Retinal pigment epithelial cell (primary cell): Measurements from ENCODE around the gene THRB.

Source experiments
- DNase-seq: peaks from one replicate; pipeline ENCODE4 v3.0.0-alpha.2; 2010; ENCODE audit warnings: low read depth
- H3K4me3 ChIP-seq: 2 replicates; pipeline ENCODE4 v1.5.1; 2011; ENCODE audit warnings: mild to moderate bottlenecking, low read length, control low read depth, moderate library complexity
- TF ChIP-seq, protein P1 (sequence below): conservative IDR thresholded peaks from 2 replicates; pipeline ENCODE4 v1.5.1; 2011; ENCODE audit warnings: low read depth, low read length, control low read depth, inconsistent platforms

THRB gene

DNA sequence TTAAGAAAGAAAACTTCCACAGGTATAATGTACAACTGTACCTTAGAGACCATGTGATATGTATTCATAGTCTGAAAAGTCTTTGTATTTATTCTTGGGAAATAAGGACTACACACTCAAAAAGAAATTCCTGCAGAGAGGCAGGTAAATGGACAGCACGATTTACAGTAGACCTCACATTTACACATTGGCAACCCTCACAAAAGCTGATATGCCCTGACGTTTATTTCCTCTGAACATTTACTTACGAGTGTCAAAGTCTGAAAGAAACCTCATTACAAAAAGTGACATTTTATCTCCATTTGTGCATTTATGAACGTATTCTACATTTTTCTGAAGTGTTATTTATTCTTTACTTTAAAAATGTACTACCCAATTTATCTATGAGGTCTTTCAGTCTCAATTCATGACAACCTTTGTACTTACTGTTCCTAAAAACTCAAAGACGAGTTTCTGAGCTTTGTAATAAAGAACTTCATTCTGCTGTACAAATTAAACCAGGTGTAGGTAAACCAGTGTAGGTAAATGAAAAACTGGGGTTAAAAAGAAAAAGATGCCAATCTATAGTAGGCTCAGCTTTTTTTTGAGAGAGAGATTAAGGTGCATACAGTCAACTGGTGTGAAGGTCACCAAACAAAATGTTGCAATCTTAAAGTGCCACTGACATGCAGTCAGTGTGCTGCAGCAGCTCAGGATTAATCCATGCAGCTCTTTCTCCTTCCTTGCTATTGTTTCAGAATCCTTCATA, 44.3 kb downstream of the THRB start:
- TF ChIP-seq, protein P1, sequence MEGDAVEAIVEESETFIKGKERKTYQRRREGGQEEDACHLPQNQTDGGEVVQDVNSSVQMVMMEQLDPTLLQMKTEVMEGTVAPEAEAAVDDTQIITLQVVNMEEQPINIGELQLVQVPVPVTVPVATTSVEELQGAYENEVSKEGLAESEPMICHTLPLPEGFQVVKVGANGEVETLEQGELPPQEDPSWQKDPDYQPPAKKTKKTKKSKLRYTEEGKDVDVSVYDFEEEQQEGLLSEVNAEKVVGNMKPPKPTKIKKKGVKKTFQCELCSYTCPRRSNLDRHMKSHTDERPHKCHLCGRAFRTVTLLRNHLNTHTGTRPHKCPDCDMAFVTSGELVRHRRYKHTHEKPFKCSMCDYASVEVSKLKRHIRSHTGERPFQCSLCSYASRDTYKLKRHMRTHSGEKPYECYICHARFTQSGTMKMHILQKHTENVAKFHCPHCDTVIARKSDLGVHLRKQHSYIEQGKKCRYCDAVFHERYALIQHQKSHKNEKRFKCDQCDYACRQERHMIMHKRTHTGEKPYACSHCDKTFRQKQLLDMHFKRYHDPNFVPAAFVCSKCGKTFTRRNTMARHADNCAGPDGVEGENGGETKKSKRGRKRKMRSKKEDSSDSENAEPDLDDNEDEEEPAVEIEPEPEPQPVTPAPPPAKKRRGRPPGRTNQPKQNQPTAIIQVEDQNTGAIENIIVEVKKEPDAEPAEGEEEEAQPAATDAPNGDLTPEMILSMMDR: no peak
- H3K4me3 ChIP-seq: no peak overlapping the region
- no peak for DNase-seq

DNA sequence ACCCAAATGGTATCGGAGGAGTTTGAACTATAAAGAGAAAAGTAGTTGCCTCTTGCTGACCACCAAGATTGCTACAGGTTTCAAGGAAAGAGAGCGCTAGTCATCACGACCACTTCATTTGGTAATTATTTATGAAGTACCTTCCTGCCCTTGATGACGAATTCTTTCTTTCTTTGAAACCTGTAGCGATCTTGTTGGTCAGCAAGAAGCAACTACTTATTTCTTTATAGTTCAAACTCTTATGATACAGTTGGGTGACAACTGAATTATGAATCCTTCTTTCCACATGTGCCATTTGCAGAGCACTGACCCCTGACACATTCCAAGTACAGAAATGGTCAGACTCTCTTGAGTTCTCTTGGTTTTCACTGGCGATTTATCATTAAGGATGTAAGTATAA, 46.8 kb downstream of the THRB start:
- TF ChIP-seq, protein P1: no peak
- DNase-seq: no peak
- H3K4me3 ChIP-seq: no peak overlapping the region

DNA sequence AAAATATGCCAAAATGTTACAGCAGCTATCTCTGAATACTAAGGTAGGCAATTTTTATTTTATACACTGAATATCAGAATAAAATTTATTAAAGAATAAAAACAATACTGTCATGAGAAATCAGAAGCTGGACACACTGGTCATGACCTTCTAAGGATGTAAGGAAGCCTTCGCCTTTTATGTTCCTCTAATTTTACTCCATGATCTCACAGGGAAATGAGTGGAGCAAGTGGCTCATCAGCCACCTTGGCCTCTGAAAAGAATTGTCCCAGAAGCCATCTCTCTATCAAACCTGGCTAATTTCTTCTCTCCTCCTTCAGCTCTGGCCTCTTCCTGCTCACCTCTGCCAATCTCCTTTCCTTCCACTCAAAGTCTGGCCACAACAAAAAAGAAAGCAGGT, 48.6 kb downstream of the THRB start:
- DNase-seq: no peak
- TF ChIP-seq, protein P1: no peak
- no peak overlapping the region for H3K4me3 ChIP-seq

DNA sequence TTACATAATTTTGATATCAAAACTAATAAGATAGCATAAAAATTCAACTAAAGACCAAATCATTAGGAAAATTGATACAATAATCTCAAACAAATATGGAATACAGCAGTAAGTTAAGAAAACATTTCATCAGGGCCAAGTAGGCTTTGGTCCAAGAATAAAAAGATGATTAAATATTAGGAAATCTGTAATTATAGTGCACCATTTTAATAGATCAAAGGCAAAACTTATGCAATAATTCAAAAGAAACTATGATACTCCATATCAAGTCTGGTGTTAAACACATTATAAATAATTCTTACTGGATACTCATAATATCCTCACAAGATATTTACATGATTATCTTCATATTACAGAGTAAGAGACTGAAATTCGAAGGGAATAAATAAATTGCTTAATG, 51.2 kb downstream of the THRB start:
- no peak overlapping the region for H3K4me3 ChIP-seq
- no peak for DNase-seq
- TF ChIP-seq, protein P1: no peak

DNA sequence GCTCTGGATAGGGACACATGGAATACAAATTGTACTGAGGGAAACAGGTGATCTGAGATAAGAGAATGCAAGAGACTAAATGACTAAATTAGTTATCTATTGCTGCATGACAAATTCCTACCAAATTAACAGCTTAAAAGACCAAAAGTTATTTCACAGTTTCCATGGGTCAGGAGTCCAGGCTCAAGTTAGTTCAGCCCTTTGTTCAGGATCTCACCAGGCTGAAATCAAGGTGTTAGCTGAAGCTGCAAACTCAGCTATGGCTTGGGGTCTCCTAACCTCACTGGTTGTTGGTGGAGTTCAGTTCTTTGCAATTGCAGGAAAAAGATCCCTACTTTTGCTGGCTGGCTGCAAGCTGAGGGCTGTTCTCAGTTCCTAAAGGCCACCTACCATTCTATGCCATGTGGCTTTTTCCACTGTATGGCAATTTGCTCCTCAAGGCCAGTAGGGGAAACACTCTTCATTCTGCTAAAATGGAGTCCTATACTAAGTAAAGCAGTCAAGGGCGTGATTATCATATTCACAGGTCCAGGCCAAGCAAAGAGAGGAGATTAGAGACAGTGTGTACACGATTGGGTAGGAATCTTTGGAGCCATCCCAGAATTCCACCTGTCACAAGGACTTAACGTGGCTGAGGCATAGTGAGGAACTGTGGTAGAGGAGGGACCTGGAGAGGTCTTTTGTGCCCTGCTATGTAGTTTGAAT, 53.7 kb downstream of the THRB start:
- DNase-seq: no peak
- TF ChIP-seq, protein P1: no peak
- H3K4me3 ChIP-seq: no peak overlapping the region

DNA sequence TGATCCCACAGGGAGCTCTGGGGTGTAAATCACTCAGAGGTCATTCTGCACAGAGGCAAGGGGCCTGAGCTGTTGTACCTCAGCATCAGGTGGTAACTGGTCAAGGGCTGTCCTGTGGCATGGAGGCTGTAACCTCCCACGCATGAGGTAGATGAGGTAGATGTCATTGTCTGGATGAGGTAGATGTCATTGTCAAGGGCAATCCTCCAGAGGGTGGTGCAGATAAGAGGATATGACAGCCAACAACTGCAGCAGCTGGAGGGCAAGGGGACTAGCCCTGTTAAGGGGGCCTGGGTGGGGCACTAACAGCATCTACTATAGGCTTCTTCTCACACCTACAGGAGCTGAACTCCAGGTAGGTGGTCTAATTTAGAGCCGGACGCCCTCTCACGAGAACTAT, 55.6 kb downstream of the THRB start:
- TF ChIP-seq, protein P1: no peak
- DNase-seq: no peak
- no peak overlapping the region for H3K4me3 ChIP-seq

DNA sequence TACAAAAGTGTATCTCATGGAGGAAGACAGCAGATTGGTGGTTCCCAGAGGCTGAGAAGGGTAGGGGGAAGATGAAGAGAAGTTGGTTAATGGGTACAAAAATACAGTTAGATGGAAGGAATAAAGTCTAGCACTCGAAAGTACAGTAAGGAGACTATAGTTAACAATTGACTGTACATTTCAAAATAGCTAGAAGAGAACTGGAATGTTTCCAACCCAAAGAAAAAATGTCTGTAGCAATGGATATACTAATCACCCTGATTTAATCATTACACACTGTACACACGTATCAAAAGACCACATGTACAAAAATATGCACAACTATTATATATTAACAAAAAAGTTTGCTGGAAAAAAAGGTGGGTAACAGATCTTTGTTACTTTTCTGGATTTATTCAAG, 57.3 kb downstream of the THRB start:
- TF ChIP-seq, protein P1: no peak

More for the DNA sequence above, 57.3 kb downstream of the THRB start:
- H3K4me3 ChIP-seq: no peak overlapping the region
- no peak for DNase-seq
